NOMO-1 treated with dmso at 0.1 percent for 144 hours (cell line): ENCODE data around the gene EMID1.

Experiments
- DNase-seq: peaks from one replicate; lab custom pipeline; 2025; ENCODE audit not compliant: unreplicated experiment; lab: John Stamatoyannopoulos, UW

Gene EMID1

GRCh38 chr22:29277927-29278326 lies 72.2 kb downstream of the EMID1 start:
- no peak for DNase-seq

GRCh38 chr22:29284196-29284595 lies 78.5 kb downstream of the EMID1 start:
- DNase-seq: no peak

DNA sequence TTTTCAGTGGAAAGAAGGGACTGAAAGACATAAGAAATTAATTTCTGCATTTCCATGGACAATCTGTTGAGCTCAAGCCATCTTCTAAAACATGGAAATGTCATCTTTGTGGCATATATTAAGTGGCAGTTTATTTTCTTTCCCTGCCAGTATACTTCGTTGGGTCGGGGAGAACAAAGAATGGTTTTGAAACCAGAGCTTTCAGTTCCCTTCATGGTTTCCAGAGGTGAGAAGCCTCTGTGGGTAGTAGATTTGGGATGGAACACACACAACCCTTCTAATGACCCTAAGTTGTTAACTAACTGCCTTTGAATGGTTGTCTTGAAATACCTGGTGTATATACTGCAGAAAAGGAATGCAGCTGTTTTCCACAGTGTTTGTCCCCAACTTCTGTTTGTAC lies 83.1 kb downstream of the EMID1 start:
- no peak for DNase-seq

GRCh38 chr22:29290061-29290460 lies 84.4 kb downstream of the EMID1 start:
- no peak for DNase-seq

DNA sequence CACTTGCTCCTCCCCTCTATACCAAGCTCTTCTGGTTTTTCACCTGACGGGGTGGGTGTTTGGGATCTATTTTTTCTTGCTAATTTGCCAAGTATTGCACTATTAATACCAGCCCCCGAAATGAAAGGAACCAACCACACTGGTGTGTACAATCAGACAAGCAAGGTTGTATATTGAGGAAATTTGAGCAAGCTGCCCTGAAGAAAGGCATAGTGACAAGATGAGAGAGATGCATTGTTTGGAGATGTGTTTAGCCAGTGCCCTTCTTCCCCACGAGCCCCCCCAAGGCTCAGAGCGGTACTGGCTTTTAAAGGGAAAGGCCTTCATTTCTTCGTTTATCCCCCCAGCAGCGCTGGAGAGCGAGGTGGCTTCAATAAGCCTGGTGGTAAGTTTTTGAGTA lies 85.5 kb downstream of the EMID1 start:
- no peak for DNase-seq

GRCh38 chr22:29292379-29292778 lies 86.7 kb downstream of the EMID1 start:
- DNase-seq: no peak

DNA sequence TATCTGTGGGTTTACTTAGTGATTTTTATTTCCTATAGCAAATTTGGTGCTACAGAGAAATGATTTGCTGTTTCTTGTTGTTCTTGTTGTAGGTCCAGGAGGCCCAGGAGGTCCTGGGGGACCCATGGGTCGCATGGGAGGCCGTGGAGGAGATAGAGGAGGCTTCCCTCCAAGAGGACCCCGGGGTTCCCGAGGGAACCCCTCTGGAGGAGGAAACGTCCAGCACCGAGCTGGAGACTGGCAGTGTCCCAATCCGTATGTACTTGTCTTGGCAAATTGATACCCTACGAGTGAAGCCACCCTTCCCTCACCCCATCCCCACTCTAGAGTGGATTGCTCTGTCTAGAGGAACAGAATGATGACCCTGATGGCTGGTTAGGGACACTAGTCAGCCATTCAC lies 92.9 kb downstream of the EMID1 start:
- no peak for DNase-seq

GRCh38 chr22:29299136-29299900 lies 93.6 kb downstream of the EMID1 start:
- no peak for DNase-seq

DNA sequence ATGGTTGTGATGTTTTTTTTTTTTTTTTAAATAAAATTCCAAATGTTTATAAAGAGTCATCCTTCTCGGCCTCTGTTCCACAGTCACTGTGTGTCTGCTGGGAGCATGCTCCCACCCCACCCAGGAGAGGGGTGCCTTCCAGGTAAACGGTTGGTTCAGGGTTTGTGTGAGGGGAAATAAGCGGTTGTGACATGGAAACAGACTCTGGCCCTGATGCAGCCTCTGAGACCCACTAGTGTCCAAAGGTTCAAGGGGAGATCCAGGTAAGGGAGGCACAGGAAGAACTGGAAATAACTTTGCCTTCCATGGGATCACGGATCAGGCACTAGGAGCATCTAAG lies 94.7 kb downstream of the EMID1 start:
- no peak for DNase-seq

DNA sequence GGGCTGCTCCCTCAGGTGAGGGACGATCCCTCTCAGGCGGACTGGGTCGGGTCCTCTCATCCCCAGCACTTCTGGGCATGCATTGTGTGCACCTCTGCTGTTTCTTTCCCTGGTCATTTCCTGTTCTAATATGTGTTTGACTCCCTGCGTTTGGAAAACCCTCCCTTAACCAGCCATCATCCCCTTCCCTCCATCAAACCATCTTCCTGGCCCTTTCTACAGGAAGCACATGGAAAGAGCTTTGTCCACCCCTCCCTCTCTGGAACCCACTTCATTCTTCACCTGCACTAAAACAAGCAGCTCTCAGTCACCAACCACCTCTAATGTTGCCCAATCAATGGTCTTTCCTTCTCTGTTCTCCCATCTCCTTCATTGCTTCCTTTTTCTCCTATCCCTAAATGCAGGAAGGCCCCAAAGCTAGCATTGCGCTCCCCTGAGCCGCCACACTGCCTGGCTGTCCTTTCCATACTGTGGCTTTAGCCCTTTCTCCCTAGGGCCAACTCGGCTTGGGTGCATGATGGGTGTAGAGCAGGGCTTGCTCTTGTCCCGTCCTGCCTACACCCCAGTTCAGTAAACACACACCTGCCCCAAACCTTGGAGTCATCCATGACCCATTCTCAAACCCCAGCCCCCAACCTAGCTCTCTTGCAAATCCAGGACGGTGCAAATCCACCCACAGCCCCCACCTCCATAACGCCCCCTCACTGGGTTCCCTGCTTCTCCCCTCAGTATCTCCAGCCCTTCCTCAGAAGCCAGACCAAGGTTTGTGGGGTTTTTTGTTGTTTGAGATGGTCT lies 95.3 kb downstream of the EMID1 start:
- no peak for DNase-seq

DNA sequence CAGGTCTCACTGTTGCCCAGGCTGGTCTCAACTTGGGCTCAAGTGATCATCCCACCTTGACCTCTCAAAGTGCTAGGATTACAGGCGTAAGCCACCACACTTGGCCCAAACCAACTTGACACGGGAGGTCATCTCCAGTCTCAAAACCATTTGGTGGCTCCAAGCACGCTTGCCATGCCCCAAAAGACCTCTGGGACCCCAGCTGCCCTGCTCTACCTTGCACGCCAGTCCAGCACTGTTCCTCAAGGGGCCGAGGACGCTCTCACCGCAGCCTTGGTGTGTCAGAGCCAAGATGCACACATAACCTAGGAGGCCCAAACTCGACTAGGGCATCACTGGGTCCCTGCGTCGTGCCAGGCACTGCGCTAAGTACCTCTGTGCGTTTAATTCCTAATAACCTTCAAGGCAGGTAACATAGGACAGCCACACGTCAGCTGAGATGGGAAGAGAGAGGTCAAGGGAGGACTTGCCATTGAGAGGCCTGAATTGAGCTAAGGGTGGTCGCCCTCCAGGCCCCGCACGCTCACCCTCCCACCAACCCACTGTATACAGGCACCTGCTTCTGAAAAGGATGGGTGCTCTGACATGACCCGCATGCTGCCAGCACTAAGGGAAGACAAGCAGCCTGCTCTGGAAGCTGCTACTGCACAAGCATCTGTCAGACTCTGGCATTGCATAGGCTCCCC lies 96.2 kb downstream of the EMID1 start:
- DNase-seq: no peak

GRCh38 chr22:29302402-29302680 lies 96.6 kb downstream of the EMID1 start:
- DNase-seq: no peak

DNA sequence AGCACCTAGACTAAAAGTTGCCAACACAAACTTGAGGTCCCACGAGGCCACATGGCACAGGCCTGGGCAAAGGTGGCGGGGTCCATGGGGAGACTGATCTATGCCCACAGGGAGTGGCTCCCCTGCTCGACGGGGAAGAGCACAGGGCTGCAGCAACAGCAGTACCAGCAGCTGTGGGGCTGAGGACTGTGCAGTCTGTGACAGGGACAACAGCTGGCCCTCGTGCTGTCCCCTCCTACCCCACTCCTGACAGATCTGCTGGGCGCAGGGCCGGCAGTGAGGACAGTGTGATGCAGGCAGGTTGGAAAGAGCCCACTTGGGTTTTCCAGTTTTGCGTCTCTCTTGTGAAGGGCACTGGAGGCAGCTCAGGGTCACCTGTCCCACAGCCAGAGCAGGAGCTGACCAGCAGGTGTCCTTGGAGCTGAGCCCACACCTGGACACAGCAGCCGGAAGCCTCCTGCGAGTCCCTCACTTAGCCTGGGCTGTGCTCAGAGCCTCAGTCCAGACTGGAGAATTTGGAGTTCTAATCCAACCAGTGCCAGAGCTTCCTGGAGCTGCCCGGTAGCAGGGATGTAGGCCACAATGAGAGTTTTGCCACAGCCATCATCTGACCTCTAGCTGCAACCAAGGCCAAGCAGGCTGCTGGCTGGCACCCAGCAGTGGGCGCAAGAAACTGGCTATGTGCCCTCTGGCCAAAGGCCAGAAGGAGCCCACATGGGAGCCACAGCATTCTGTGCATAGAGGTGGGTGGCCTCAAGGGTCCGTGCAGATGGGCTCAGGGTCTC lies 97.2 kb downstream of the EMID1 start:
- DNase-seq: no peak

- DNase-seq: no peak
Observed at GRCh38 chr22:29305836-29306174, 100.1 kb downstream of the EMID1 start.

DNA sequence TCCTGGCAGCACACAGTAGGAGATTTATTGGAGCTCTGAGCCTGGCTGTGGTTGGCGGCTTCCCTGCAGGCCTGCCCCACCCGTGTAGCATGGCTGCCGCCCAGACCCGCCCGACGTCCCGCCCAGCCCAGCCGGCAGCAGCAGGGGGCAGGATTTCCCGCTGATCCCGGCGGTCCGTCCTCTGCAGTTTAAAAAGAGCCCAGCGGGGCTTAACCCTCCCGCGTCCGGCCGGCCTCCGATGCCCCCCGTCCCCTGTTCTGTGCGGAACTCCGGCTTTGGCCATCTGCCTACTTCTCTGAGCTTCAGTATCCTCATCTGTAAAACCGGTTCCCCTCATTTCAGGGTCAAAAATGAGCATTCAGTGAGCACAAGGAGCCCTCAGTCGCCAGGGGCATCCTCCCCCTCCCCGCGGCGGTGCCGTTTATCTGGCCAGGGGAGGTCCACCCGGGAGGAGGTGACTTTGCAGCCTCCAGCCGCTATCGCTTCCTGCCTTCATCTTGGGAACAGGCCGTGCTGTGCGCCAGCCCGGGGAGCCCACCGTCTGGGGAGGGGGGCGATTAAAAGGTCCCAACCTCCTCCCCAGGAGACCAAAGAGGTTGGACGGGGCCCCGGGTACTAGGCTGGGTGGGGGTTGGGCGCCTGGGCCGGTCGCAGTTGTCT lies 100.6 kb downstream of the EMID1 start, which contains the start of gene GAS2L1:
GAS2L1 (plus strand) TSS at position 476 of the 660 bp plus-strand sequence. CDS start 1,456 bp downstream, outside the sequence.
- DNase-seq: peak; percentile 55

- DNase-seq: peak; percentile 43
Observed at GRCh38 chr22:29306835-29307595, 101.3 kb downstream of the EMID1 start.

DNA sequence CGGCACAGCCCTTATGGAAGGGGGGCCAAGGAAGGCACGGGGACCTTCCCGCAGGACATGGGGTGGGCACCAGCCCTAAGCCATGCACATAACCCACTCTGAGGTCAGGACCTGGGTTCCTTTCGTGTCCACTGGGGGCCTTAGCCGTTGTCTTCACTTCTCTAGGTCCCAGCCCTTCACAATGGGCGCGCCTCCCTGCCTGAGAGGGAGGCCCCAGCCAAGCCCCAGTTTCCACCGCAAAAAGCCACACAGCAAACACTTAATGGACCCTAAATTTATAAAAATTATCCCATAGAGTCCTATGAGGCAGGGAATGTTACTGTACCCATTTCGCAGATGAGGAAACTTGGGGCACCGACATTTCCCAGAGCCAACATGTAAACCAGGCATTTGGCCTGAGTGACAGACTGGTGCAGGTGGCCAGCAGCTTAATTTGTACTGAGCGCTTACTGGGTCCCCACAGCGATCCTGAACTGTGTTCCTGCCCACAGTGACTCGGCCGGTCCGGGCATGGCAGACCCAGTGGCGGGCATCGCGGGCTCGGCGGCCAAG lies 102.0 kb downstream of the EMID1 start:
- DNase-seq: no peak

GRCh38 chr22:29308148-29308790 lies 102.6 kb downstream of the EMID1 start:
- DNase-seq: no peak

- DNase-seq: no peak
Observed at GRCh38 chr22:29308791-29309262, 103.1 kb downstream of the EMID1 start.
